ENCODE data around the gene USP49. TPM values are rescaled to one million over a fixed set of nuclear protein-coding genes. Genes with fewer than 3 reads are reported as not detected.

The USP49 gene
- total and polyA plus RNA-seq, 2 of the 13 experiments (the other 11 are each of a cell fraction or from before 2014, with no cell fraction given): 2.9 to 4.3 TPM

GRCh38 chr6:41744236-41744787 lies 150.9 kb downstream of the USP49 start (continued):
- TF ChIP-seq, protein P1, sequence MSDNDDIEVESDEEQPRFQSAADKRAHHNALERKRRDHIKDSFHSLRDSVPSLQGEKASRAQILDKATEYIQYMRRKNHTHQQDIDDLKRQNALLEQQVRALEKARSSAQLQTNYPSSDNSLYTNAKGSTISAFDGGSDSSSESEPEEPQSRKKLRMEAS (IDR thresholded peaks at IDR 0.05): 0 out of 2 replicates have a peak, but pooled peaks have one; percentile 27
- TF ChIP-seq ZBTB38 (CRISPR knock-in tag; IDR thresholded peaks at IDR 0.05) (peak; percentile 50; the same call in 1 of the 2 replicates), JUNB (CRISPR knock-in tag; IDR thresholded peaks at IDR 0.05; ENCODE audit: borderline replicate concordance) (no peak), RBFOX2 (IDR thresholded peaks at IDR 0.05; ENCODE audit: low read depth, low read length) (peak; percentile 56)

DNA sequence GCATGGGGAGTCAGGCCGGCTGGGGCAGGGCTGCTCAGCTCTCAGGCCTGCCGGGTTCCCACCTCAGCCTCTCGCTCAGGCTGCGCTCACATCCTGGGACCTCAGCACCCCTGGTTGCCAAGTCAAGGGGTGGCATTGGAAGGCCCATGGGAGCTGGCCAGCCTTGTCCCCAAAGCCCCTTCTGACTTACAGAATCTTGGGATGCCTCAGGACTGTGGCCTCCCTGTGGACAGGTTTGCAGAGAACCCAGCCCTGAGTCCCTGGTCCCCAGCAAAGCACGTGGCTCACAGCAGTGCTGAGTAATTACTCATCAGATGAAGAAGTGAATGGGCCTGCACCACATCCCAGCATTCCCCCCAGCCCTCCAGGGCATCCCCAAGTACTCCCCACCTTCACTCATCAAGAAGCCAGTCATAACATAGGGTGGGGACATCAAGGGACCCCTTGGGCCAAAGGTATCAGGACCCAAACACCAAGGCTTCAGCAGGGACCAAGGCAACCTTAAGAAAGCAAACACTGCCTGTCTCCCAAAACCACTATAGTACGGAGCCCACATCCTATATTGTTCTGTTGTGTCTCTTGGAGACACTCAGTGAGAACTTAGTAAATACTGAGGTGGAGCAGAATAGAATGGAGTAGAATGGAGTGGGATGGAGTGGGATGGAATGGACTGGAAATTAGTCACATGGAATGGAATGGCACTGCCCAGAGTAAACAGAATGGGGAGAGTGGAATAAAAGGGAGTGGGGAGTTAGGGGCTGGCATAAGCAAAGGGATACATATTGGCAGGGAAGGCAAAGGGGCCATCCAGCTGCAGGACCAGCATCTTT lies 151.6 kb downstream of the USP49 start:
- intact Hi-C loops (cut with micrococcal nuclease; ENCODE audit: unreplicated experiment): no loop called here
- ATAC-seq (no peak), FAIRE-seq (no peak), DNase-seq (ENCODE audit: low spot score) (no peak)
- H3K27ac ChIP-seq (ENCODE audit: extremely low read length, insufficient read depth, low read length): no peak overlapping the region
- 95% methylated on average over 1 of the region's 6 CpGs for WGBS (ENCODE audit: low lambda C conversion rate)
- no peak overlapping the region for H3K4me3 ChIP-seq (replicated peaks in 1 of 3; ENCODE audit: insufficient read depth in 1 of 3, low read depth in 2 of 3, low read length in 3 of 3)
- BruUV-seq (replicated peaks): no TSS peak
- TF ChIP-seq, protein P2, sequence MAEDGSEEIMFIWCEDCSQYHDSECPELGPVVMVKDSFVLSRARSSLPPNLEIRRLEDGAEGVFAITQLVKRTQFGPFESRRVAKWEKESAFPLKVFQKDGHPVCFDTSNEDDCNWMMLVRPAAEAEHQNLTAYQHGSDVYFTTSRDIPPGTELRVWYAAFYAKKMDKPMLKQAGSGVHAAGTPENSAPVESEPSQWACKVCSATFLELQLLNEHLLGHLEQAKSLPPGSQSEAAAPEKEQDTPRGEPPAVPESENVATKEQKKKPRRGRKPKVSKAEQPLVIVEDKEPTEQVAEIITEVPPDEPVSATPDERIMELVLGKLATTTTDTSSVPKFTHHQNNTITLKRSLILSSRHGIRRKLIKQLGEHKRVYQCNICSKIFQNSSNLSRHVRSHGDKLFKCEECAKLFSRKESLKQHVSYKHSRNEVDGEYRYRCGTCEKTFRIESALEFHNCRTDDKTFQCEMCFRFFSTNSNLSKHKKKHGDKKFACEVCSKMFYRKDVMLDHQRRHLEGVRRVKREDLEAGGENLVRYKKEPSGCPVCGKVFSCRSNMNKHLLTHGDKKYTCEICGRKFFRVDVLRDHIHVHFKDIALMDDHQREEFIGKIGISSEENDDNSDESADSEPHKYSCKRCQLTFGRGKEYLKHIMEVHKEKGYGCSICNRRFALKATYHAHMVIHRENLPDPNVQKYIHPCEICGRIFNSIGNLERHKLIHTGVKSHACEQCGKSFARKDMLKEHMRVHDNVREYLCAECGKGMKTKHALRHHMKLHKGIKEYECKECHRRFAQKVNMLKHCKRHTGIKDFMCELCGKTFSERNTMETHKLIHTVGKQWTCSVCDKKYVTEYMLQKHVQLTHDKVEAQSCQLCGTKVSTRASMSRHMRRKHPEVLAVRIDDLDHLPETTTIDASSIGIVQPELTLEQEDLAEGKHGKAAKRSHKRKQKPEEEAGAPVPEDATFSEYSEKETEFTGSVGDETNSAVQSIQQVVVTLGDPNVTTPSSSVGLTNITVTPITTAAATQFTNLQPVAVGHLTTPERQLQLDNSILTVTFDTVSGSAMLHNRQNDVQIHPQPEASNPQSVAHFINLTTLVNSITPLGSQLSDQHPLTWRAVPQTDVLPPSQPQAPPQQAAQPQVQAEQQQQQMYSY (CRISPR knock-in tag; IDR thresholded peaks at IDR 0.05): peak; percentile 81
- peak; percentile 59 for TF ChIP-seq AGO2 (optimal IDR thresholded peaks at IDR 0.05; ENCODE audit: low read depth, low read length)
- no peak for TF ChIP-seq ZFP62 (CRISPR knock-in tag; IDR thresholded peaks at IDR 0.05)
- peaks cover 100% of the 10 kb centered on the region for H3K4me1 ChIP-seq (ENCODE audit: insufficient read depth, low read length)
- H4K20me1 ChIP-seq (ENCODE audit: insufficient read depth, low read length): no peaks in the 10 kb centered on the region
- H3K36me3 ChIP-seq (replicated peaks in 1 of 2; ENCODE audit: control insufficient read depth in 1 of 2, insufficient read depth in 2 of 2, low read length in 2 of 2): no peaks in the 10 kb centered on the region
- no peak overlapping the region for H3K4me2 ChIP-seq (ENCODE audit: low read depth, low read length)
- ChIA-PET CTCF (ENCODE audit: low intra/inter-chr PET ratio, low total read pairs) (no interaction called here), POLR2A (interaction anchor here (1.1 to 10.4 kb wide), 4 partner anchors 9 to 25 kb away, joined by 5 to 120 read pairs (median 66); partner anchors contain the start of gene TFEB)
- H2AFZ ChIP-seq (ENCODE audit: low read length): no peak overlapping the region
- no peaks in the 10 kb centered on the region for H3K27me3 ChIP-seq (ENCODE audit: control insufficient read depth in 1 of 2, insufficient read depth in 2 of 2, low read length in 2 of 2)
- H3K9me3 ChIP-seq (ENCODE audit: low read length): no peaks in the 10 kb centered on the region
- no peaks in the 10 kb centered on the region for H3K79me2 ChIP-seq (ENCODE audit: insufficient read depth, low read length)
- no peak overlapping the region for H3K9ac ChIP-seq (ENCODE audit: insufficient read depth, low read depth, low read length)
- in situ Hi-C loops (cut with HindIII; ENCODE audit: extremely low pct_ligation_motif_present, low pct_unique_long_range_greater_than_20kb): no loop called here
